Mesangial cell (primary cell): ENCODE data around the gene RECQL5. TPM values are rescaled to one million over a fixed set of nuclear protein-coding genes. Genes with fewer than 3 reads are reported as not detected.

ENCODE experiments used
- total RNA-seq: library from RNA; depleted of rRNA; stranded (reverse); fragments of >200 nt; gene quantifications from 2 replicates; pipeline ENCODE4 v1.2.3, GENCODE V29; 2015

The RECQL5 gene
- 13.2 and 32.3 TPM in 2 replicates for total RNA-seq

DNA sequence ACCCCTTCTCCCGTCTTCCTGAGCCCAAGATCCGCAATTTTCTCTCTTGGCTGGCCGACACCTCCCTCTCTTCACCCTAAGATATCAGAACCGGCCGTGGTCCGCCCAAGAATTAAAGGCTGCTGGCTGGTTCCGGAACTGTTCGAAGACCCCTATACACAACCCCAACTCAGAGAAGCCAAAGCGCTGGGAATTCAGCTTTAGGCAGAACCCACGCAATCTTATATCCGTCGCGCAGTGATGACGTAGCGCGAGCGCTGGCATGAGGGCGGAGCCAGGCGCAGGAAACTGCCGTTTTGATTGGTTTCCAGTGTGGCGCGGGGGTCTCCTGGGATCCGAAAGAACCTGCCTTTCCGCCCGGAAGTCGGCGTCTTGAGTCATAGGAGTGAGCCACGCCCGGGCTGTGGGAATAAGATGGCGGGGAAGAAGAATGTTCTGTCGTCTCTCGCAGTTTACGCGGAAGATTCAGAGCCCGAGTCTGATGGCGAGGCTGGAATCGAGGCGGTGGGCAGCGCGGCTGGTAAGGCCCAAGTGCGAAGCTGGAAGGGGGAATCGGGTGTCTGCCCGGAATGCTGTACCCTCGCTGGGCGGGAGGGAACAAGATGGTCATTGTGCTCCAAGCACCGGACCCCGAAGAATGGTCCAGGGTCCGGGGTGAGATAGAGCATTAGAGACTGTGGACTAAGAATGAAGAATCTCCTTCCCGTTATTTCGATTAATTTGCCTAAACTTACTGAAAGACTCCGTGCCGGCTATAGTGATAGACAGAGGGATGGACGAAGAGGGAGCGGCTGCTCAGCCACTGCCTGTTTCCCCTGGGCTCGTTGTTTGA is at the start of gene RECQL5, which contains the start of gene SAP30BP:
TSS of gene RECQL5 (minus strand) at position 196 of the 832 bp plus-strand sequence. CDS start 597 bp downstream, outside the sequence.
TSS of gene SAP30BP (plus strand) at position 380 of the 832 bp plus-strand sequence. CDS start at position 415, 35 bp downstream.

DNA sequence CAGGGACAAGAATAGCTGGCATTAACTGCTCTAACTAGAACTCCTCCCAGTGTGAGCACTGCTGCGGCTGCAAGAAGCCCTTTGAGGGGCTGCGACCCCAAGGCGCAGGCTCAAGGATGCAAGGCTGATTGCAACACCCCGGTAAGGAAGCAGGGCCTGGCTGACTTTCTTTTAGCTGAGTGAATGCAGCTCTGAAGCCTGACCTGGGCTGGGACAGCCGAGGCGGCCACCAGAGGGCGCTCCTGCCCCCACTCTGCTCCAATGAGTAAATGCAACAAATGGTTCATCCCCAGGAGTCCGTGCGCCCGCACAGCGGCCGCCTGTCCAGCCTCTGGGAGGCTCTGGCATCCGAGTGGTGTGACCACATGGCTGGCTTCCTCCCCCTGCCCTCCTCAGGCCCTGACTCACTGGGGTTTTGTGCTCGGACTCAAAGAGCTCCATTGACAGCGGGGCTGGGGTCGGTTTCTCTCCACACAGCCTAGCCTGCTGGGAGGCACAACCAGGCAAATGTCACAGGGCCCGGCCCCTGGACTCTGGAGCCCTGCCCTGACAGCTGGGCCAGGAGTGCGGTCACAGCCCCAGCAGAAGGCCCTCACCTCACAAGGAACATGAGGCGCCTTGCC is 34.0 kb downstream of the RECQL5 start, which contains the start of gene SMIM5:
TSS of gene SMIM5 (plus strand) at position 572 of the 623 bp plus-strand sequence. CDS start 6,768 bp downstream, outside the sequence.

DNA sequence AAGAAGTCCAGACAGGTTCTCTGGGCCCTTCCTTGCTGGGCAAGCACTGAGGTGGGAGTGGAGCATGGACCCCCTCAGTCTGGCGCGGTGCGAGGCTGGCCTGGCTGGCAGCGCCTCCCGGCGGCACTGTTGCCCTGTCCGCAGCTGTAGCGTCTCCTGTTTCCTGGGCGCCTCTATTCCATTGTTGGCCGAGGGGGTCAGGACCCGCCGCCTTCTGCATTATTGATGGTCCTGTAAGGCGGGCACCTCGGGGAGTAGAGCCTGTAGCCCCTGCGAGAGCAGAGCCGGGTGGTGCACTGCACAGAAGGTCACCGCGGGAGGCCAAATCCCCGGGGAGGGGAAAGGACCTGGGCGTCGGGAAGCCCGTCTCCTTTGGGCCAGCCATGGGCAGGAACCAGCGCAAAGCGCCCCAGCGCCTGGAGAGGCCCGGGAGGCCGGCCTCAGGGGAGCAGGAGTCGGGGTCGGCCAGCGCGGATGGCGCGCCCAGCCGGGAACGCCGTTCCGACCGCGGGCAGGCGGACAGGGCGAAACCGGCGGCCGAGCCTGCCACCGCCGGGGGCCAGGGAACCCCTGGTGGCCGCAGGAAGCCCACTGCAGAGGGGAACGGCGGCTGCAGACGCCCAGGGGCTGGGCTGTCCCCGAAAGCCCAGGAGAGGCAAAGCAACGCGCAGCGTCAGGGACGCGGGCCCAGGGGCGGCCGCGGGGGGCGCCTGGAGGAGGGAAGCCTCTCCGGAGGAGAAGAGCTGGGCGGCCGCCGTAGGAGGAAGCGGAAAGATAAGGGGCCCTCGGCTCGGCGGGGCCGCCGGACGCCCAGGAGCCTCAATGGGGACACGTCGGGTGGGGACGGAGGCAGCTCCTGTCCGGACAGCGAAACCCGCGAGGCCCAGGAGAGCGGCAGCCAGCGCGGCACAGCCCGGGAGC is 79.0 kb downstream of the RECQL5 start, which contains the start of gene MYO15B:
TSS of gene MYO15B (plus strand) at position 126 of the 921 bp plus-strand sequence. CDS start at position 384, 258 bp downstream.

Other genes with a start within 250 kb of the RECQL5 start
- 67.1 and 74.8 TPM in 2 replicates for gene TMEM94, start 210.5 kb downstream of the RECQL5 start, total RNA-seq
- 12.5 and 26.1 TPM in 2 replicates for gene CASKIN2, start 151.6 kb downstream of the RECQL5 start, total RNA-seq
- gene TSEN54, start 150.6 kb downstream of the RECQL5 start, total RNA-seq, result 18.1 and 24.4 TPM in 2 replicates
- gene LLGL2, start 141.5 kb downstream of the RECQL5 start, total RNA-seq, result 8.3 and 34.5 TPM in 2 replicates
- gene MYO15B, start 79.4 kb downstream of the RECQL5 start, total RNA-seq, result 4.1 and 24.6 TPM in 2 replicates
- gene SMIM5, start 33.7 kb downstream of the RECQL5 start, total RNA-seq, result 0.25 TPM in 1 of 2 replicates, not detected in the other
- 60.1 and 68.9 TPM in 2 replicates for gene SAP30BP, start 184 bp upstream of the RECQL5 start, total RNA-seq
- gene ITGB4, start 54.3 kb upstream of the RECQL5 start, total RNA-seq, result 4.1 and 85.9 TPM in 2 replicates
- 58.3 and 61.6 TPM in 2 replicates for gene GALK1, start 98.0 kb upstream of the RECQL5 start, total RNA-seq
- 17.5 and 23.6 TPM in 2 replicates for gene UNK, start 117.7 kb upstream of the RECQL5 start, total RNA-seq
- gene UNC13D, start 177.2 kb upstream of the RECQL5 start, total RNA-seq, result 5.1 and 15.7 TPM in 2 replicates
- 55.2 and 85.8 TPM in 2 replicates for gene WBP2, start 188.2 kb upstream of the RECQL5 start, total RNA-seq
- 32.8 and 41.4 TPM in 2 replicates for gene TRIM47, start 211.4 kb upstream of the RECQL5 start, total RNA-seq
- gene TRIM65, start 229.8 kb upstream of the RECQL5 start, total RNA-seq, result 29.5 and 32.6 TPM in 2 replicates
- 45.3 and 52.8 TPM in 2 replicates for gene MRPL38, start 237.7 kb upstream of the RECQL5 start, total RNA-seq